Esophagus squamous epithelium (tissue), 5 donors: Measurements from ENCODE around the gene AMPD1. TPM values are rescaled to one million over a fixed set of nuclear protein-coding genes. Genes with fewer than 3 reads are reported as not detected.

ENCODE experiments used
- DNase-seq: peaks from one replicate; lab custom pipeline; 2025; lab: John Stamatoyannopoulos, UW
- H3K27ac ChIP-seq, 4 donors: fragments of 200-600 bp; sonication (generic); one replicate each; pipeline ENCODE4 v1.5.1; 2016 to 2019; ENCODE audit warnings: mild to moderate bottlenecking in 1 of 4
- H3K27me3 ChIP-seq, 4 donors: fragments of 200-600 bp; sonication (generic); 1 replicate in 3 of 4; 2 replicates in 1 of 4; pipeline versions ENCODE4 v1.5.1 to v1.6.0; 2017 to 2021; ENCODE audit warnings: antibody characterized with exemption in 1 of 4
- H3K36me3 ChIP-seq, 3 donors: fragments of 200-600 bp; sonication (generic); one replicate each; pipeline ENCODE4 v1.5.1; 2016 to 2019
- H3K4me1 ChIP-seq, 3 donors: fragments of 200-600 bp; sonication (generic); one replicate each; pipeline ENCODE4 v1.5.1; 2017 to 2019
- H3K4me3 ChIP-seq, 4 donors: fragments of 200-600 bp; sonication (generic); 1 replicate in 3 of 4; 2 replicates in 1 of 4; pipeline ENCODE4 v1.5.1; 2016 to 2019; ENCODE audit warnings: mild to moderate bottlenecking in 2 of 4, moderate library complexity in 1 of 4
- H3K9me3 ChIP-seq, 3 donors: fragments of 200-600 bp; sonication (generic); one replicate each; pipeline ENCODE4 v1.5.1; 2016 to 2019
- CTCF ChIP-seq, 6 experiments: fragments of 450-650 bp in 4 of 6; fragments of 200-600 bp in 2 of 6; sonication (generic) in 2 of 6; IDR thresholded peaks; one replicate each; pipeline ENCODE4 v1.5.1; 2016 to 2019; ENCODE audit warnings: antibody characterized with exemption in 6 of 6, mild to moderate bottlenecking in 4 of 6, moderate library complexity in 4 of 6
- POLR2A ChIP-seq, 4 donors: fragments of 450-650 bp; IDR thresholded peaks; one replicate each; pipeline ENCODE4 v1.6.1; 2017; ENCODE audit warnings: antibody characterized with exemption in 4 of 4, mild to moderate bottlenecking in 4 of 4, moderate library complexity in 3 of 4
- WGBS, 2 donors: methylation state at CpG; one replicate each; pipeline ENCODE4 v1.1.5; 2018; 5-methylcytosine and 5-hydroxymethylcytosine counted together
- intact Hi-C: fragments of 100-400 bp; cut with DNase I; formaldehyde crosslinking; loops from one replicate; pipeline ENCODE4 v1.15.0; 2022
- total RNA-seq, 4 donors: library from RNA; depleted of rRNA; stranded (reverse); fragments of >200 nt; gene quantifications; one replicate each; pipeline ENCODE4 v1.1.0, GENCODE V29; 2016
- donor health status: DM: yes; HTN: yes; CAD: no.

The AMPD1 gene
- total RNA-seq, 4 donors from 2014 or later: 0.32 to 0.57 TPM; not detected in 2

GRCh38 chr1:114692947-114693346 lies 2.4 kb downstream of the AMPD1 start:
- WGBS, 2 donors: 98 to 100% methylated on average over 1 to 3 of the region's 3 CpGs
- TF ChIP-seq CTCF (IDR thresholded peaks at IDR 0.05) (no peak), POLR2A (IDR thresholded peaks at IDR 0.05) (no peak)
- Histone ChIP-seq H3K4me1 (no peaks in the 10 kb centered on the region), H3K9me3 (no peaks in the 10 kb centered on the region), H3K27me3 (peaks cover 0 to 8% (median 0%) of the 10 kb centered on the region in 4 donors), H3K27ac (no peak overlapping the region), H3K36me3 (no peaks in the 10 kb centered on the region), H3K4me3 (no peak overlapping the region)
- intact Hi-C loops: no loop called here
- no peak for DNase-seq

- 48 to 64% methylated on average over 2 of the region's 2 CpGs for WGBS, 2 donors
- no peak overlapping the region for H3K27ac ChIP-seq
- H3K4me3 ChIP-seq: no peak overlapping the region
- no peaks in the 10 kb centered on the region for H3K36me3 ChIP-seq
- no peak for DNase-seq
- no peaks in the 10 kb centered on the region for H3K4me1 ChIP-seq
- no peaks in the 10 kb centered on the region for H3K9me3 ChIP-seq
- H3K27me3 ChIP-seq: peaks cover 0 to 12% (median 0%) of the 10 kb centered on the region in 4 donors
- no peak for TF ChIP-seq POLR2A (IDR thresholded peaks at IDR 0.05)
- TF ChIP-seq CTCF (IDR thresholded peaks at IDR 0.05): no peak
- intact Hi-C loops: no loop called here
Measured at GRCh38 chr1:114691061-114691460, 4.3 kb downstream of the AMPD1 start.

- Histone ChIP-seq H3K36me3 (no peaks in the 10 kb centered on the region), H3K4me3 (no peak overlapping the region), H3K4me1 (no peaks in the 10 kb centered on the region), H3K27ac (no peak overlapping the region), H3K9me3 (no peaks in the 10 kb centered on the region), H3K27me3 (peaks cover 0 to 16% (median 0%) of the 10 kb centered on the region in 4 donors)
- TF ChIP-seq POLR2A (IDR thresholded peaks at IDR 0.05) (no peak), CTCF (IDR thresholded peaks at IDR 0.05) (no peak)
- DNase-seq: no peak
- 75 to 82% methylated on average over 1 of the region's 1 CpG for WGBS, 2 donors
- intact Hi-C loops: no loop called here
Measured at GRCh38 chr1:114690148-114690547, 5.2 kb downstream of the AMPD1 start.

- DNase-seq: no peak
- Histone ChIP-seq H3K9me3 (no peaks in the 10 kb centered on the region), H3K4me3 (no peak overlapping the region), H3K4me1 (no peaks in the 10 kb centered on the region), H3K27me3 (peaks cover 0 to 16% (median 0%) of the 10 kb centered on the region in 4 donors), H3K27ac (no peak overlapping the region), H3K36me3 (no peaks in the 10 kb centered on the region)
- intact Hi-C loops: no loop called here
- TF ChIP-seq POLR2A (IDR thresholded peaks at IDR 0.05): no peak
- TF ChIP-seq CTCF (IDR thresholded peaks at IDR 0.05): no peak
- 83 to 86% methylated on average over 2 to 4 of the region's 4 CpGs for WGBS, 2 donors
Measured at GRCh38 chr1:114688526-114688925, 6.8 kb downstream of the AMPD1 start.

- H3K9me3 ChIP-seq: no peaks in the 10 kb centered on the region
- TF ChIP-seq POLR2A (IDR thresholded peaks at IDR 0.05) (no peak), CTCF (IDR thresholded peaks at IDR 0.05) (no peak)
- WGBS, 2 donors: 80 to 81% methylated on average over 5 of the region's 5 CpGs
- DNase-seq: no peak
- H3K27ac ChIP-seq: no peak overlapping the region
- no peak overlapping the region for H3K4me3 ChIP-seq
- intact Hi-C loops: no loop called here
- no peaks in the 10 kb centered on the region for H3K36me3 ChIP-seq
- H3K4me1 ChIP-seq: peaks cover 0 to 4% (median 0%) of the 10 kb centered on the region in 3 donors
- peaks cover 0 to 16% (median 0%) of the 10 kb centered on the region in 4 donors for H3K27me3 ChIP-seq
Measured at GRCh38 chr1:114685851-114686250, 9.5 kb downstream of the AMPD1 start.
